NB4 (cell line): Measurements from ENCODE around the gene ITM2C.

Experiments used
- DNase-seq: peaks from one replicate; pipeline ENCODE4 v3.0.0; 2010; ENCODE audit warnings: low read depth
- H3K4me3 ChIP-seq: one replicate; pipeline ENCODE4 v1.5.1; 2011; ENCODE audit warnings: mild to moderate bottlenecking, low read depth, low read length, moderate library complexity
- MAX ChIP-seq: IDR thresholded peaks from 2 replicates; pipeline ENCODE4 v1.6.1; 2011; ENCODE audit warnings: low read depth, low read length
- MYC ChIP-seq: IDR thresholded peaks from 2 replicates; pipeline ENCODE4 v1.6.1; 2011; ENCODE audit warnings: low read depth, low read length
- POLR2A ChIP-seq: IDR thresholded peaks from 2 replicates; pipeline ENCODE4 v1.6.1; 2011; ENCODE audit warnings: mild to moderate bottlenecking; ENCODE audit not compliant: insufficient read length; ENCODE audit errors: extremely low read depth
- TF ChIP-seq, protein P1 (sequence below): IDR thresholded peaks from one replicate; pipeline ENCODE4 v1.5.1; 2012; ENCODE audit warnings: low read depth, low read length

The ITM2C gene

DNA sequence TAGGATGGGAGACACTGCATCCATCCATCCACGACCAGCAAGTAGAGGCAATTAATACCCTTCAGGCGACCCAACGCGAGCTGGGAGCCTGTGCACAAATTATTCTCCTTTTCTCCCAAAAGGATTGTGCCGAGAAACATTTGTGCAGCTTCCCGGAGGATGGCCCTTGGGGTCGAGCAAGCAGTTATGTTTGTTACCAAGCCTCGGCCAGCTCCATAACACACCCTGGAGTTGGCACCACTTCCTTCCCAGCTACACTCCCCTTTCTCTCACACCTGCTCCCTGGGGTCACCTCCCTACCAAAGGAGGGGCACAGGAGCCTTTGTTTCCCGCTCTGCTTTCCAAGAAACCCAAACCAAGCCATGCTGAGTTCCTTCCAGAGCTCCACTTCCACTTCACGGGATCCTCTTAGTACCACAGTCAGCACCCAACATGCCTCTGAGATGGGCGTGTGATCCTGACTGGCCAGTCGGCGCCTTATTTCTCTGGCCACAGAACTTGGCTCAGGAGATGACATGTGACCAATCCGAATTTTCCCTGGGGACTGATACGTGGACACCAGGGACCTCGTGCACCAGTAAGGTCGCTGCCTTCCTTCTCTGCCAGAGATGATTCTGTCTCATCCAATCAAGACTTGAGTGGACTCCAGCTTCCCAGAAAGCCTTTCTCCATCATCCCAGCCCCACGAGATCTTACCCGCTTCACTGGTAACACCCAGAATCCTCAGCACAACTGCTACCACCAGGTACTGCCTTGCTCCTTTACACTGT is 31.8 kb downstream of the ITM2C start:
- TF ChIP-seq, protein P1, sequence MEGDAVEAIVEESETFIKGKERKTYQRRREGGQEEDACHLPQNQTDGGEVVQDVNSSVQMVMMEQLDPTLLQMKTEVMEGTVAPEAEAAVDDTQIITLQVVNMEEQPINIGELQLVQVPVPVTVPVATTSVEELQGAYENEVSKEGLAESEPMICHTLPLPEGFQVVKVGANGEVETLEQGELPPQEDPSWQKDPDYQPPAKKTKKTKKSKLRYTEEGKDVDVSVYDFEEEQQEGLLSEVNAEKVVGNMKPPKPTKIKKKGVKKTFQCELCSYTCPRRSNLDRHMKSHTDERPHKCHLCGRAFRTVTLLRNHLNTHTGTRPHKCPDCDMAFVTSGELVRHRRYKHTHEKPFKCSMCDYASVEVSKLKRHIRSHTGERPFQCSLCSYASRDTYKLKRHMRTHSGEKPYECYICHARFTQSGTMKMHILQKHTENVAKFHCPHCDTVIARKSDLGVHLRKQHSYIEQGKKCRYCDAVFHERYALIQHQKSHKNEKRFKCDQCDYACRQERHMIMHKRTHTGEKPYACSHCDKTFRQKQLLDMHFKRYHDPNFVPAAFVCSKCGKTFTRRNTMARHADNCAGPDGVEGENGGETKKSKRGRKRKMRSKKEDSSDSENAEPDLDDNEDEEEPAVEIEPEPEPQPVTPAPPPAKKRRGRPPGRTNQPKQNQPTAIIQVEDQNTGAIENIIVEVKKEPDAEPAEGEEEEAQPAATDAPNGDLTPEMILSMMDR, result no peak
- no peak for TF ChIP-seq MYC
- TF ChIP-seq MAX, result no peak
- TF ChIP-seq POLR2A, result no peak

DNA sequence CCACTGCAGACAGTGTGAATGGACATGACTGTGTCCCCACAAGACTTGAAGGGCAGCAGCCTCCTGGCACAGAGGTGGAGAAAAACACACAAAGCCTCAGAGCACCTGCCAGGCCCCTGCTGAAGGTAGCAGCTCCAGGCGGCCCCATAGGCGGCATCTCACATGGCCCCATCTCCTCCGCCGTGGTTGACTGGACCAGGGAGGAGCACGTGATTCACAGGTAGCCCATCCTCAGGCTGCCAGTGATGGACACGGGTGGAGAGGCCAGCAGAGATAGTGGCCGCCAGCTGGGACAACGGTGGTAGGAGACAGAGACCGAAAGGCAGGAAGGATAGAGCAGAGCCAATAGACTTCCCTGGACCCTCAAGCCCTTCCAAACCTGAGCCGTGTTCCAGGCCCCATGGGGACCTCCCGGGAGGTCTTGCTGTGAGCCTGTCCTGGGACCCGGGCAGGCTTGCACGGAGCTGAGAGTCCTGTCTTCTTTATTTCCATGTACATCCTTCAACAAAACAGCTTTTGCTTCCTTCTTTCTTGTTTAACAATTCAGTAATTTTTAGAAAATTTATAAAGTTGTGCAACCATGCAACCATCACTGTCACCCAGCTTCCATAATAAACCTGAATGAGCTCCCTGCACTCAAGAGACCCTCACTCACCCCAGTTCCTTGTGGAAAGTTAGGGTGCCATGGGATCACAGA is 33.4 kb downstream of the ITM2C start:
- no peak for TF ChIP-seq POLR2A
- no peak for TF ChIP-seq MYC
- TF ChIP-seq, protein P1, result no peak
- TF ChIP-seq MAX, result no peak
- H3K4me3 ChIP-seq, result no peak overlapping the region
- DNase-seq, result no peak

More for the DNA sequence above, 31.8 kb downstream of the ITM2C start:
- DNase-seq, result no peak
- H3K4me3 ChIP-seq, result no peak overlapping the region

GRCh38 chr2:230898713-230899091 is 34.0 kb downstream of the ITM2C start:
- no peak for DNase-seq
- TF ChIP-seq, protein P1, result no peak
- no peak for TF ChIP-seq MAX

DNA sequence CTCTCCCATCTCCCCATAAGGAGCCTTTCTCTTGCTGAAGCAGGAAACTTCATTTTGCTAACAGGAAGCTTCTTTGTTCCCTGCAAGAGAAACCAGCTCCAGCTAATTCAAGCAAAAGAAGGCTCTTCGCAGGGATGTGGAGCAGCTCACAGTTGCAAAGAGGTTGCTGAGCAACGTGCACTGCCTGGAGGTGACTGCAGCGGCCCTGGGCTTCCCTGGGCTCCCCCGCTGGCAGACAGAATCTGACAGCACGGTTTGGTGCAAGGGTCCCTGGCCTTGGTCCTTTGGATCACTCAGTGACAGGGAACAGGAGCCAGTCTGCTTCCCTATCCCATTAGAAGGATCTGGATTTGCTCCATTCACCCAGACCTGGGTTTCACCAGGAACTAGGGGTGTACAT is 34.5 kb downstream of the ITM2C start:
- DNase-seq, result no peak
- TF ChIP-seq POLR2A, result no peak
- TF ChIP-seq, protein P1, result no peak
- no peak for TF ChIP-seq MAX
- no peak for TF ChIP-seq MYC
- no peak overlapping the region for H3K4me3 ChIP-seq

More at GRCh38 chr2:230898713-230899091, 34.0 kb downstream of the ITM2C start:
- no peak overlapping the region for H3K4me3 ChIP-seq

- no peak for TF ChIP-seq MAX
- TF ChIP-seq POLR2A, result no peak
- TF ChIP-seq, protein P1, result no peak
- no peak for TF ChIP-seq MYC
- DNase-seq, result no peak
- no peak overlapping the region for H3K4me3 ChIP-seq
Observed at GRCh38 chr2:230899786-230900185, 35.0 kb downstream of the ITM2C start.
